DND-41 (cell line): ENCODE measurements around the gene ZNF213.

Source experiments
- EZH2 ChIP-seq: IDR thresholded peaks from 3 replicates; pipeline ENCODE4 v1.6.1; 2012; ENCODE audit warnings: borderline replicate concordance, low read depth, mild to moderate bottlenecking, moderate library complexity, low read length, inconsistent platforms; ENCODE audit not compliant: severe bottlenecking
- TF ChIP-seq, protein P1 (sequence below): IDR thresholded peaks from 2 replicates; pipeline ENCODE4 v1.5.1; 2012; ENCODE audit warnings: borderline replicate concordance, low read length, moderate library complexity, mild to moderate bottlenecking; ENCODE audit not compliant: poor library complexity, severe bottlenecking; ENCODE audit errors: extremely low read depth

DNA sequence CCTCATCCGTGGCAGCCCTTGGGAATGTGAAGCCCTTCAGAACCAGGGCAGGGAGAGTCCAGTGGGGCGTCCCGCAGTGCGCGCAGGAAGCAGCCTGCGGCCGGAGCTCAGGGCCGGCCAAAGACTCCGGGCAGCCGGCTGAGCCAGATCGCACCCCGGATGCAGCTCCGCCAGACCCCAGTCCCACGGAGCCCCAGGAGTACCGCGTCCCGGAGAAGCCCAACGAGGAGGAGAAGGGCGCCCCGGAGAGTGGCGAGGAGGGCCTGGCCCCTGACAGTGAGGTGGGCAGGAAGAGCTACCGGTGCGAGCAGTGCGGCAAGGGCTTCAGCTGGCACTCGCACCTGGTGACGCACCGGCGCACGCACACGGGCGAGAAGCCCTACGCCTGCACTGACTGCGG is 15.5 kb upstream of the ZNF213 start:
- TF ChIP-seq, protein P1, sequence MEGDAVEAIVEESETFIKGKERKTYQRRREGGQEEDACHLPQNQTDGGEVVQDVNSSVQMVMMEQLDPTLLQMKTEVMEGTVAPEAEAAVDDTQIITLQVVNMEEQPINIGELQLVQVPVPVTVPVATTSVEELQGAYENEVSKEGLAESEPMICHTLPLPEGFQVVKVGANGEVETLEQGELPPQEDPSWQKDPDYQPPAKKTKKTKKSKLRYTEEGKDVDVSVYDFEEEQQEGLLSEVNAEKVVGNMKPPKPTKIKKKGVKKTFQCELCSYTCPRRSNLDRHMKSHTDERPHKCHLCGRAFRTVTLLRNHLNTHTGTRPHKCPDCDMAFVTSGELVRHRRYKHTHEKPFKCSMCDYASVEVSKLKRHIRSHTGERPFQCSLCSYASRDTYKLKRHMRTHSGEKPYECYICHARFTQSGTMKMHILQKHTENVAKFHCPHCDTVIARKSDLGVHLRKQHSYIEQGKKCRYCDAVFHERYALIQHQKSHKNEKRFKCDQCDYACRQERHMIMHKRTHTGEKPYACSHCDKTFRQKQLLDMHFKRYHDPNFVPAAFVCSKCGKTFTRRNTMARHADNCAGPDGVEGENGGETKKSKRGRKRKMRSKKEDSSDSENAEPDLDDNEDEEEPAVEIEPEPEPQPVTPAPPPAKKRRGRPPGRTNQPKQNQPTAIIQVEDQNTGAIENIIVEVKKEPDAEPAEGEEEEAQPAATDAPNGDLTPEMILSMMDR, result no peak
- TF ChIP-seq EZH2, result no peak
